Retinal pigment epithelial cell (primary cell): ENCODE measurements around the gene CDC45.
A peak's percentile ranks its signal among the peaks of the same experiment; 100 is the strongest.

ENCODE experiments used
- DNase-seq: peaks from one replicate; pipeline ENCODE4 v3.0.0-alpha.2; 2010; ENCODE audit warnings: low read depth
- H3K4me3 ChIP-seq: 2 replicates; pipeline ENCODE4 v1.5.1; 2011; ENCODE audit warnings: mild to moderate bottlenecking, low read length, control low read depth, moderate library complexity
- CTCF ChIP-seq: conservative IDR thresholded peaks from 2 replicates; pipeline ENCODE4 v1.5.1; 2011; ENCODE audit warnings: low read depth, low read length, control low read depth, inconsistent platforms

CDC45 gene

GRCh38 chr22:19482297-19482696 lies 2.6 kb downstream of the CDC45 start:
- no peak for DNase-seq
- no peak overlapping the region for H3K4me3 ChIP-seq
- no peak for TF ChIP-seq CTCF

- no peak for TF ChIP-seq CTCF
- H3K4me3 ChIP-seq = no peak overlapping the region
- DNase-seq = no peak
Measured at GRCh38 chr22:19483481-19484244, 3.9 kb downstream of the CDC45 start.

- no peak for DNase-seq
- no peak overlapping the region for H3K4me3 ChIP-seq
- TF ChIP-seq CTCF = no peak
Measured at GRCh38 chr22:19488285-19488684, 8.6 kb downstream of the CDC45 start.

- H3K4me3 ChIP-seq = no peak overlapping the region
- DNase-seq = no peak
- TF ChIP-seq CTCF = peak; percentile 25
Measured at GRCh38 chr22:19488884-19489843, 9.4 kb downstream of the CDC45 start.

- no peak for TF ChIP-seq CTCF
- no peak for DNase-seq
- no peak overlapping the region for H3K4me3 ChIP-seq
Measured at GRCh38 chr22:19490628-19491230, 11.0 kb downstream of the CDC45 start.

- no peak for DNase-seq
- no peak overlapping the region for H3K4me3 ChIP-seq
Measured at GRCh38 chr22:19492504-19493174, 12.9 kb downstream of the CDC45 start.

More at GRCh38 chr22:19492504-19493174, 12.9 kb downstream of the CDC45 start:
- TF ChIP-seq CTCF = no peak
